ENCODE data around the gene ATP8A2. TPM values are rescaled to one million over a fixed set of nuclear protein-coding genes. Genes with fewer than 3 reads are reported as not detected.

ATP8A2 gene
- polyA plus RNA-seq, 3 donors, result not detected

DNA sequence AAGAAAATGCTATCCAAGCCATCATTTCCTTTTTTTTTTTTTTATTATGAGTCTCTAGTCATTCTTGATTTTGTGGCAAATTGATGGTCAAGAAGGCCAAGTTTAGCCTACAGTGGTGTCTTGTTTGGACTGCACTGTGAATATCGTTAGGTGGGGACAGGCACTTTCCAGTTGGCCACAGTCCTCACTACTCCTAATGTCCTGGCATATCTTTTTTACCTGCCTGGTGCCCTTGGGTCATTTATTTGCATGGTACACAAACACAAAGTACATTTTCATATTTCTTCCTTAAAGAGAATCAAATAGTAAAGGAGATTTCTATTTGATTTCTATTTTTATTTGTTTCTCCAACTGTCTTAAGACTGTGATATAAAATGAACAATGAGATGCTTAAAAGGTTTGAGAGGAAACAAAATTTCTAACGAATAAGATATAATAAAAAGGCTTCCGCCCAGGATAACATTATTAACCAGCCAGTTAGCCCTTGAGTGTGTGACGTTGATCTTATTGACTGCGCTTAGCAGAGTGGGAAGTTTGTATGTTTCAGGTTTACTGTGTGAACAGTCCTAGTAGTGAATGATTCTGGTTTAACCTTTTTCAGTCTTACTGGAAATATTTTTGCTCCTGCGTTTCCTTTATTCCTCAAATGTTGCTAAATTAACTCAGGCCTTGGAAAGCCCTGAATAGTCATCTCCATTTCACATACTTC, 312.0 kb downstream of the ATP8A2 start:
- H3K36me3 Mint-ChIP-seq, result no peaks in the 10 kb centered on the region
- no peak overlapping the region for H3K27ac Mint-ChIP-seq
- H2AFZ ChIP-seq (ENCODE audit: insufficient read depth, low read depth, low read length, poor library complexity, severe bottlenecking), result no peak overlapping the region
- no peak overlapping the region for H3K9ac ChIP-seq (ENCODE audit: insufficient read depth, low read length, poor library complexity, severe bottlenecking)
- WGBS (ENCODE audit: insufficient coverage), result no CpG with 5 or more reads among the region's 6 CpGs
- no peaks in the 10 kb centered on the region for H3K4me1 ChIP-seq (ENCODE audit: control insufficient read depth in 1 of 2, insufficient read depth in 2 of 2, low read length in 2 of 2)
- H3K27me3 ChIP-seq (ENCODE audit: control insufficient read depth in 2 of 2, insufficient read depth in 2 of 2, low read length in 2 of 2), result no peaks in the 10 kb centered on the region
- peaks cover 0 to 11% (median 4%) of the 10 kb centered on the region in 7 donors for H3K9me3 Mint-ChIP-seq
- no peak overlapping the region for H3K27ac ChIP-seq (ENCODE audit: low read depth in 1 of 2, low read length in 2 of 2)
- DNase-seq, result no peak
- H3K9me3 ChIP-seq (replicated peaks in 1 of 2; ENCODE audit: control insufficient read depth in 1 of 2, insufficient read depth in 1 of 2, low read length in 2 of 2), result peaks cover 0 to 2% of the 10 kb centered on the region in 2 donors
- intact Hi-C loops (cut with micrococcal nuclease), result no loop called here
- no peak overlapping the region for H3K4me3 ChIP-seq (replicated peaks in 1 of 3; ENCODE audit: low read depth in 2 of 3, low read length in 3 of 3)
- H3K36me3 ChIP-seq (replicated peaks in 1 of 2; ENCODE audit: control insufficient read depth in 1 of 2, insufficient read depth in 2 of 2, low read length in 2 of 2), result no peaks in the 10 kb centered on the region
- H3K4me3 Mint-ChIP-seq, result no peak overlapping the region
- no peak overlapping the region for H3K4me2 ChIP-seq (replicated peaks; ENCODE audit: extremely low read depth, low read length, poor library complexity, severe bottlenecking)
- TF ChIP-seq CTCF (IDR thresholded peaks at IDR 0.05), result no peak
- no peaks in the 10 kb centered on the region for H3K79me2 ChIP-seq (ENCODE audit: insufficient read depth, low read length)
- H4K20me1 ChIP-seq (ENCODE audit: insufficient read depth, low read length), result no peaks in the 10 kb centered on the region
- no peaks in the 10 kb centered on the region for H3K4me1 Mint-ChIP-seq
- peaks cover 2 to 6% (median 3%) of the 10 kb centered on the region in 3 donors for H3K27me3 Mint-ChIP-seq (ENCODE audit: low read depth in 3 of 3)

DNA sequence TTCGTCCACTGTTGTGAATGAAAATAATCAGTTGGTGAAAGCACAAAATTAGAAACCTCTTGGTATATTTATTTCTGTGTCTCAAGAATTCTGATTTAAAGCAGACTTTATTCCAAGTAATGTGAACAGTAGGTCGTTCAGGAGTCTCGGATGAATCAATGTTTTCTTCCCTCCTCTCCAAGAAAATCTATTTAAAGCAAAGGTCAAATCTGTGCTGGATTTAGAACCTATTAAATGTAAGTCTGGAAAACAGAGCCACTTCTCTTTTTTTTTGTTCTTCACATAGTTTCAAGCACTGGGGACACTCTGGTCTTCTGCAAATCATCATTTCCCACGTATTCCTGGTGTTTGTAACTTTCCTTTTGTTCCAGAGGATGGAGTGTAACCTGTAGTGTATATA, 312.7 kb downstream of the ATP8A2 start:
- TF ChIP-seq CTCF (IDR thresholded peaks at IDR 0.05), result no peak
- H3K9me3 Mint-ChIP-seq, result peaks cover 0 to 11% (median 4%) of the 10 kb centered on the region in 7 donors
- H3K27me3 ChIP-seq (ENCODE audit: control insufficient read depth in 2 of 2, insufficient read depth in 2 of 2, low read length in 2 of 2), result no peaks in the 10 kb centered on the region
- no peak overlapping the region for H2AFZ ChIP-seq (ENCODE audit: insufficient read depth, low read depth, low read length, poor library complexity, severe bottlenecking)
- H3K4me3 ChIP-seq (replicated peaks in 1 of 3; ENCODE audit: low read depth in 2 of 3, low read length in 3 of 3), result no peak overlapping the region
- no peak overlapping the region for H3K27ac Mint-ChIP-seq
- H3K27ac ChIP-seq (ENCODE audit: low read depth in 1 of 2, low read length in 2 of 2), result no peak overlapping the region
- H3K79me2 ChIP-seq (ENCODE audit: insufficient read depth, low read length), result no peaks in the 10 kb centered on the region
- peaks cover 2 to 6% (median 3%) of the 10 kb centered on the region in 3 donors for H3K27me3 Mint-ChIP-seq (ENCODE audit: low read depth in 3 of 3)
- no peaks in the 10 kb centered on the region for H3K4me1 Mint-ChIP-seq
- no peak overlapping the region for H3K9ac ChIP-seq (ENCODE audit: insufficient read depth, low read length, poor library complexity, severe bottlenecking)
- no peak for DNase-seq
- no CpG with 5 or more reads among the region's 4 CpGs for WGBS (ENCODE audit: insufficient coverage)
- no peaks in the 10 kb centered on the region for H3K36me3 ChIP-seq (replicated peaks in 1 of 2; ENCODE audit: control insufficient read depth in 1 of 2, insufficient read depth in 2 of 2, low read length in 2 of 2)
- H3K4me3 Mint-ChIP-seq, result no peak overlapping the region
- no peak overlapping the region for H3K4me2 ChIP-seq (replicated peaks; ENCODE audit: extremely low read depth, low read length, poor library complexity, severe bottlenecking)
- no peaks in the 10 kb centered on the region for H3K36me3 Mint-ChIP-seq
- no peaks in the 10 kb centered on the region for H4K20me1 ChIP-seq (ENCODE audit: insufficient read depth, low read length)
- H3K9me3 ChIP-seq (replicated peaks in 1 of 2; ENCODE audit: control insufficient read depth in 1 of 2, insufficient read depth in 1 of 2, low read length in 2 of 2), result peaks cover 0 to 2% of the 10 kb centered on the region in 2 donors
- intact Hi-C loops (cut with micrococcal nuclease), result no loop called here
- no peaks in the 10 kb centered on the region for H3K4me1 ChIP-seq (ENCODE audit: control insufficient read depth in 1 of 2, insufficient read depth in 2 of 2, low read length in 2 of 2)

Data from CD14-positive monocyte (primary cell).